A673 (cell line): Measurements from ENCODE around the gene LRRC15. TPM values are rescaled to one million over a fixed set of nuclear protein-coding genes. Genes with fewer than 3 reads are reported as not detected.

Experiments used
- BruUV-seq: library from RNA; stranded (reverse); fragments of 400-500 nt; replicated peaks from 2 replicates; lab custom pipeline; 2021; lab: Mats Ljungman, UMichigan
- CTCF ChIA-PET: fragments of 300-600 bp; sonication (Branson Sonifier 250); formaldehyde crosslinking; loops from one replicate; lab custom pipeline; 2022; ENCODE audit warnings: antibody characterized with exemption; lab: Charles Lee
- POLR2A ChIA-PET: fragments of 300-600 bp; sonication (Branson Sonifier 250); formaldehyde crosslinking; loops from one replicate; lab custom pipeline; 2022; ENCODE audit warnings: antibody characterized with exemption; ENCODE audit not compliant: low non-redundant PET; lab: Charles Lee
- DNase-seq: peaks from one replicate; pipeline ENCODE4 v3.0.0-alpha.2; 2015; ENCODE audit warnings: low spot score
- H3K27ac ChIP-seq: fragments of 200-600 bp; sonication (generic); 2 replicates; pipeline ENCODE4 v1.5.1; 2016; ENCODE audit warnings: mixed run types, low read depth, mild to moderate bottlenecking, mixed read lengths, antibody characterized with exemption, low read length; ENCODE audit not compliant: poor library complexity, severe bottlenecking
- H3K27me3 ChIP-seq: fragments of 200-600 bp; sonication (generic); replicated peaks from 2 replicates; pipeline ENCODE4 v1.6.1; 2017; ENCODE audit warnings: mixed run types, low read depth, mild to moderate bottlenecking, mixed read lengths, antibody characterized with exemption, low read length; ENCODE audit not compliant: insufficient read depth, poor library complexity
- H3K36me3 ChIP-seq: fragments of 200-600 bp; sonication (generic); 2 replicates; pipeline ENCODE4 v1.6.1; 2016; ENCODE audit warnings: mixed run types, mild to moderate bottlenecking, mixed read lengths, antibody characterized with exemption, low read length; ENCODE audit not compliant: insufficient read depth, poor library complexity, severe bottlenecking
- H3K4me1 ChIP-seq: fragments of 200-600 bp; sonication (generic); 2 replicates; pipeline ENCODE4 v1.6.1; 2017; ENCODE audit warnings: mixed run types, mild to moderate bottlenecking, mixed read lengths, antibody characterized with exemption, low read length; ENCODE audit not compliant: insufficient read depth, poor library complexity, severe bottlenecking
- H3K4me3 ChIP-seq: fragments of 200-600 bp; sonication (generic); 2 replicates; pipeline ENCODE4 v1.5.1; 2016; ENCODE audit warnings: low read depth, mixed run types, mild to moderate bottlenecking, mixed read lengths, low read length; ENCODE audit not compliant: poor library complexity, severe bottlenecking
- H3K9me3 ChIP-seq: fragments of 200-600 bp; sonication (generic); 2 replicates; pipeline ENCODE4 v1.6.1; 2016; ENCODE audit warnings: mixed run types, low read depth, mild to moderate bottlenecking, mixed read lengths, antibody characterized with exemption, low read length; ENCODE audit not compliant: poor library complexity, severe bottlenecking
- EZH2 ChIP-seq: fragments of 200-600 bp; sonication (generic); IDR thresholded peaks from 2 replicates; pipeline ENCODE4 v1.6.1; 2017; ENCODE audit warnings: borderline replicate concordance, low read depth, mild to moderate bottlenecking, mixed read lengths, antibody characterized with exemption, low read length; ENCODE audit not compliant: poor library complexity, severe bottlenecking
- intact Hi-C: fragments of 100-400 bp; cut with micrococcal nuclease; formaldehyde crosslinking; loops from one replicate; pipeline ENCODE4 v1.10.0; 2022; ENCODE audit not compliant: unreplicated experiment
- total RNA-seq: library from RNA; stranded (reverse); gene quantifications from 2 replicates; pipeline ENCODE4 v1.2.3, GENCODE V29; 2021
- TF ChIP-seq, protein P1 (sequence below): fragments of 300-800, 200-600 bp; sonication (generic); conservative IDR thresholded peaks from 2 replicates; pipeline ENCODE4 v1.5.1; 2017; ENCODE audit warnings: low read depth, mild to moderate bottlenecking, antibody characterized with exemption, low read length, moderate library complexity, mixed read lengths

Gene LRRC15
- total RNA-seq, 1 experiment from 2014 or later = not detected

GRCh38 chr3:194395778-194396538 lies 26.4 kb upstream of the LRRC15 start:
- POLR2A ChIA-PET = no interaction called here
- Histone ChIP-seq H3K4me1 (peaks cover 18% of the 10 kb centered on the region), H3K27ac (peak overlapping the region; percentile 58), H3K4me3 (no peak overlapping the region), H3K27me3 (no peaks in the 10 kb centered on the region), H3K36me3 (no peaks in the 10 kb centered on the region), H3K9me3 (peaks cover under 1% of the 10 kb centered on the region)
- no peak for DNase-seq
- CTCF ChIA-PET = interaction anchor here (0.6 kb wide), 1 partner anchor 57 kb away, joined by 4 read pairs; no protein-coding TSS in a partner anchor
- intact Hi-C loops = no loop called here
- TF ChIP-seq, protein P1, sequence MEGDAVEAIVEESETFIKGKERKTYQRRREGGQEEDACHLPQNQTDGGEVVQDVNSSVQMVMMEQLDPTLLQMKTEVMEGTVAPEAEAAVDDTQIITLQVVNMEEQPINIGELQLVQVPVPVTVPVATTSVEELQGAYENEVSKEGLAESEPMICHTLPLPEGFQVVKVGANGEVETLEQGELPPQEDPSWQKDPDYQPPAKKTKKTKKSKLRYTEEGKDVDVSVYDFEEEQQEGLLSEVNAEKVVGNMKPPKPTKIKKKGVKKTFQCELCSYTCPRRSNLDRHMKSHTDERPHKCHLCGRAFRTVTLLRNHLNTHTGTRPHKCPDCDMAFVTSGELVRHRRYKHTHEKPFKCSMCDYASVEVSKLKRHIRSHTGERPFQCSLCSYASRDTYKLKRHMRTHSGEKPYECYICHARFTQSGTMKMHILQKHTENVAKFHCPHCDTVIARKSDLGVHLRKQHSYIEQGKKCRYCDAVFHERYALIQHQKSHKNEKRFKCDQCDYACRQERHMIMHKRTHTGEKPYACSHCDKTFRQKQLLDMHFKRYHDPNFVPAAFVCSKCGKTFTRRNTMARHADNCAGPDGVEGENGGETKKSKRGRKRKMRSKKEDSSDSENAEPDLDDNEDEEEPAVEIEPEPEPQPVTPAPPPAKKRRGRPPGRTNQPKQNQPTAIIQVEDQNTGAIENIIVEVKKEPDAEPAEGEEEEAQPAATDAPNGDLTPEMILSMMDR = no peak
- no peak for TF ChIP-seq EZH2
- BruUV-seq = no TSS peak

DNA sequence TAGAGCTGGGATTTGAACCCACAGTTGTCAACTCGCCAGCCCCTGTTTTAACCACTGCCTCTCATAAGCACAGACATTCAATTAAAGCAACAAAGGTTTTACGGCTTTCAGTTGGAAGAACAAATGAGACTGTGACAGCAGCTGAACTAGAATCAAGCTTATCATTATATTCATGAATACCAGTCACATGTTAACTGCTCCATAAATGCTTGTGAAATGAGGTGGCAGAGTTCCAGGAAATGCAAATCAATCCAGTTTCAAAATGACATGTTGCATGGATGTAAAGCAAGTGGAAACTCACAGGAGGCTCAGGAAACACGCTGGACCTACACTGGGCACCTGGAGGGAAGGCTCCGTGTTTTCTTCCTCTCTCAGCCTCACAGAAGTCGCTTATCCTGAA lies 25.7 kb upstream of the LRRC15 start:
- intact Hi-C loops = no loop called here
- POLR2A ChIA-PET = no interaction called here

DNA sequence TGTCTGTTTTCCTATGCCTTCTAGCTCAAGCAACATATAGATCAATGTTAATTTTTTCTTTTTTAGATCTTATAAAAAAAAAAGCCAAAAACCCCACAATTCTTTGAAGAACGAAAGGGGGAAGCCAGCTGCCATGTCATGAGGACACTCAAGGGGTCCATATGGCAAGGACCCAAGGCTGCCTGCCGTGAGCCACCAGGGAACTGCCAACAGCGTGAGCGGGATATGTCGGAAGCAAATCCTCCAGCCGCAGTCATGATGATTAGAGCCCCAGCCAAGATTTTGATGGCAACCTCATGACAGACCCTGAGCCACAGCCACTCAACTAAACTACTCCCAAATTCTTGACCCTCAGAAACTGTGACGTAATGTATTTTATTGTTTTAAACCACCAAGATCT lies 23.0 kb upstream of the LRRC15 start:
- no TSS peak for BruUV-seq

More for the DNA sequence above, 25.7 kb upstream of the LRRC15 start:
- Histone ChIP-seq H3K27me3 (no peaks in the 10 kb centered on the region), H3K9me3 (peaks cover 8% of the 10 kb centered on the region), H3K4me1 (peaks cover 18% of the 10 kb centered on the region), H3K36me3 (no peaks in the 10 kb centered on the region), H3K27ac (peak overlapping the region; percentile 58), H3K4me3 (no peak overlapping the region)
- BruUV-seq = no TSS peak
- peak; percentile 83 for DNase-seq
- TF ChIP-seq, protein P1 = no peak
- TF ChIP-seq EZH2 = no peak
- CTCF ChIA-PET = no interaction called here

More for the DNA sequence above, 23.0 kb upstream of the LRRC15 start:
- H3K9me3 ChIP-seq = peaks cover 9% of the 10 kb centered on the region
- ChIA-PET CTCF (no interaction called here), POLR2A (no interaction called here)
- no peak overlapping the region for H3K27ac ChIP-seq
- H3K36me3 ChIP-seq = no peaks in the 10 kb centered on the region
- intact Hi-C loops = no loop called here
- no peak for TF ChIP-seq EZH2
- TF ChIP-seq, protein P1 = no peak
- peaks cover 18% of the 10 kb centered on the region for H3K4me1 ChIP-seq
- no peaks in the 10 kb centered on the region for H3K27me3 ChIP-seq
- H3K4me3 ChIP-seq = no peak overlapping the region
- no peak for DNase-seq
